SK-N-SH (cell line): ENCODE measurements around the gene VPS51. TPM values are rescaled to one million over a fixed set of nuclear protein-coding genes. Genes with fewer than 3 reads are reported as not detected.

Source experiments
- CTCF ChIA-PET: fragments of 300-600, 350-600 bp; formaldehyde crosslinking; extraction: SDS; loops from one replicate; lab custom pipeline; 2021; lab: Yijun Ruan, JAX
- POLR2A ChIA-PET: fragments of 350-600 bp; sonication (Branson Sonifier 250); formaldehyde crosslinking; extraction: SDS; loops from one replicate; lab custom pipeline; 2020; ENCODE audit warnings: antibody characterized with exemption, inconsistent platforms; lab: Yijun Ruan, JAX
- DNase-seq: peaks from one replicate; pipeline ENCODE4 v3.0.0; 2012
- H2AFZ ChIP-seq: fragments of 200-600 bp; sonication (generic); 2 replicates; pipeline ENCODE4 v1.8.1; 2016; ENCODE audit warnings: antibody characterized with exemption, mild to moderate bottlenecking, low read depth
- H3F3A ChIP-seq: fragments of 200-600 bp; sonication (generic); replicated peaks from 2 replicates; pipeline ENCODE3; 2016; ENCODE audit warnings: antibody characterized with exemption, mild to moderate bottlenecking; ENCODE audit not compliant: insufficient read depth
- H3K27ac ChIP-seq, 2 experiments: fragments of 200-500 bp in 1 of 2; fragments of 200-600 bp in 1 of 2; sonication (Bioruptor generic) in 1 of 2; sonication (generic), shearing (Covaris generic) in 1 of 2; 2 replicates each; pipeline versions ENCODE4 v1.5.1 to v1.6.1; 2014 to 2016; ENCODE audit warnings: low read depth in 2 of 2, inconsistent platforms in 1 of 2, low read length in 1 of 2, mild to moderate bottlenecking in 1 of 2, mixed read lengths in 1 of 2
- H3K27me3 ChIP-seq: fragments of 200-600 bp; sonication (generic), shearing (Covaris generic); 2 replicates; pipeline ENCODE4 v1.6.1; 2016; ENCODE audit warnings: mixed run types; ENCODE audit not compliant: insufficient read depth
- H3K36me3 ChIP-seq, 2 experiments: fragments of 200-500 bp in 1 of 2; fragments of 200-600 bp in 1 of 2; sonication (Bioruptor generic) in 1 of 2; sonication (generic) in 1 of 2; replicated peaks in 1 of 2; 2 replicates each; pipeline versions ENCODE3 to v1.5.1; 2014 to 2016; ENCODE audit warnings: low read length in 1 of 2, mild to moderate bottlenecking in 1 of 2; ENCODE audit not compliant: insufficient read depth in 2 of 2, control insufficient read depth in 1 of 2
- H3K4me1 ChIP-seq, 2 experiments: fragments of 200-500 bp in 1 of 2; fragments of 200-600 bp in 1 of 2; sonication (Bioruptor generic) in 1 of 2; sonication (generic), shearing (Covaris generic) in 1 of 2; 2 replicates each; pipeline versions ENCODE4 v1.5.1 to v1.6.1; 2014 to 2016; ENCODE audit warnings: low read depth in 1 of 2, low read length in 1 of 2, mixed run types in 1 of 2; ENCODE audit not compliant: insufficient read depth in 2 of 2, control insufficient read depth in 1 of 2
- H3K4me2 ChIP-seq: fragments of 200-600 bp; sonication (generic), shearing (Covaris generic); 2 replicates; pipeline ENCODE4 v1.6.1; 2017; ENCODE audit warnings: mixed run types
- H3K4me3 ChIP-seq, 2 experiments: fragments of 200-500 bp in 1 of 2; fragments of 200-600 bp in 1 of 2; sonication (Bioruptor generic) in 1 of 2; sonication (generic), shearing (Covaris generic) in 1 of 2; 2 replicates each; pipeline versions ENCODE4 v1.5.1 to v1.8.1; 2014 to 2016; ENCODE audit warnings: low read depth in 2 of 2, inconsistent platforms in 1 of 2, low read length in 1 of 2, mild to moderate bottlenecking in 1 of 2, mixed read lengths in 1 of 2, moderate library complexity in 1 of 2
- H3K79me2 ChIP-seq: fragments of 200-600 bp; sonication (generic); 2 replicates; pipeline ENCODE4 v1.8.1; 2017; ENCODE audit warnings: mild to moderate bottlenecking; ENCODE audit not compliant: insufficient read depth
- H3K9ac ChIP-seq: fragments of 200-600 bp; sonication (generic); 2 replicates; pipeline ENCODE4 v1.6.1; 2017; ENCODE audit warnings: mixed run types
- H3K9me2 ChIP-seq: fragments of 200-600 bp; sonication (generic); 2 replicates; pipeline ENCODE4 v1.6.1; 2017; ENCODE audit warnings: mixed run types
- H3K9me3 ChIP-seq: fragments of 200-600 bp; sonication (generic); 2 replicates; pipeline ENCODE4 v1.6.1; 2017; ENCODE audit warnings: mixed run types, mild to moderate bottlenecking, moderate library complexity
- H4K20me1 ChIP-seq: fragments of 200-600 bp; sonication (generic); 2 replicates; pipeline ENCODE4 v1.6.1; 2017; ENCODE audit warnings: mild to moderate bottlenecking, mixed run types; ENCODE audit not compliant: insufficient read depth
- CHD2 ChIP-seq: fragments of 150-350 bp; IDR thresholded peaks from 2 replicates; pipeline ENCODE4 v1.6.1; 2018; ENCODE audit warnings: low read length; ENCODE audit not compliant: partially characterized antibody
- EP300 ChIP-seq, 2 experiments: IDR thresholded peaks; 2 replicates each; pipeline versions ENCODE4 v1.4.0 to v1.6.1; 2012; ENCODE audit warnings: borderline replicate concordance in 1 of 2, low read depth in 1 of 2, low read length in 1 of 2
- EZH2phosphoT487 ChIP-seq: fragments of 200-600 bp; sonication (generic); IDR thresholded peaks from 2 replicates; pipeline ENCODE4 v1.6.1; 2017; ENCODE audit warnings: low read depth, mixed run types, mild to moderate bottlenecking, antibody characterized with exemption, moderate library complexity, borderline replicate concordance
- FOSL2 ChIP-seq: IDR thresholded peaks from 2 replicates; pipeline ENCODE4 v1.4.0; 2012; ENCODE audit warnings: low read depth, mild to moderate bottlenecking, moderate library complexity, borderline replicate concordance
- GATA2 ChIP-seq: sonication (generic); formaldehyde crosslinking; IDR thresholded peaks from 2 replicates; pipeline ENCODE4 v1.5.0; 2020; ENCODE audit warnings: mild to moderate bottlenecking, missing genetic modification reagents
- MEF2A ChIP-seq: IDR thresholded peaks from 2 replicates; pipeline ENCODE4 v1.4.0; 2012; ENCODE audit warnings: low read depth, borderline replicate concordance
- NFIC ChIP-seq: IDR thresholded peaks from 2 replicates; pipeline ENCODE4 v1.4.0; 2012; ENCODE audit warnings: borderline replicate concordance
- RAD21 ChIP-seq: IDR thresholded peaks from 2 replicates; pipeline ENCODE4 v1.6.1; 2012; ENCODE audit warnings: mild to moderate bottlenecking, low read length
- RCOR1 ChIP-seq: fragments of 150-350 bp; IDR thresholded peaks from 2 replicates; pipeline ENCODE4 v1.6.1; 2017; ENCODE audit warnings: antibody characterized with exemption, low read length
- RFX5 ChIP-seq: IDR thresholded peaks from 2 replicates; pipeline ENCODE4 v1.6.1; 2012; ENCODE audit warnings: mild to moderate bottlenecking, improper control_type of control experiment, low read length
- RXRA ChIP-seq: IDR thresholded peaks from 2 replicates; pipeline ENCODE4 v1.4.0; 2012; ENCODE audit warnings: low read depth, mild to moderate bottlenecking, borderline replicate concordance
- SIN3A ChIP-seq: IDR thresholded peaks from 2 replicates; pipeline ENCODE4 v1.6.1; 2012; ENCODE audit warnings: low read depth, mild to moderate bottlenecking, low read length, moderate library complexity, borderline replicate concordance
- SMC3 ChIP-seq: IDR thresholded peaks from 2 replicates; pipeline ENCODE4 v1.6.1; 2012; ENCODE audit warnings: low read depth, low read length, improper control_type of control experiment
- TAF1 ChIP-seq: IDR thresholded peaks from 2 replicates; pipeline ENCODE4 v1.6.1; 2012; ENCODE audit warnings: low read depth, mild to moderate bottlenecking, low read length, moderate library complexity, borderline replicate concordance
- TCF12 ChIP-seq: IDR thresholded peaks from 2 replicates; pipeline ENCODE4 v1.4.0; 2012
- TEAD4 ChIP-seq: IDR thresholded peaks from 2 replicates; pipeline ENCODE4 v1.4.0; 2012; ENCODE audit warnings: mild to moderate bottlenecking, borderline replicate concordance; ENCODE audit not compliant: insufficient read depth
- USF1 ChIP-seq: IDR thresholded peaks from 2 replicates; pipeline ENCODE4 v1.4.0; 2012; ENCODE audit warnings: low read depth, borderline replicate concordance
- USF2 ChIP-seq: fragments of 150-350 bp; IDR thresholded peaks from 2 replicates; pipeline ENCODE4 v1.6.1; 2017; ENCODE audit warnings: antibody characterized with exemption, low read length, low read depth, borderline replicate concordance
- YY1 ChIP-seq: IDR thresholded peaks from 2 replicates; pipeline ENCODE4 v1.4.0; 2012; ENCODE audit warnings: low read depth, mild to moderate bottlenecking
- WGBS: methylation state at CpG from one replicate; pipeline ENCODE4 v1.1.6; 2017; ENCODE audit warnings: low lambda C conversion rate; 5-methylcytosine and 5-hydroxymethylcytosine counted together
- polyA plus RNA-seq, 3 experiments: library from polyadenylated mRNA; depleted of rRNA; stranded (reverse); fragments of >200 nt; gene quantifications; 2 replicates each; pipeline ENCODE4 v1.2.3, GENCODE V29; 2012
- TF ChIP-seq, protein P1 (sequence below): fragments of 150-350 bp; IDR thresholded peaks from 2 replicates; pipeline ENCODE4 v1.6.1; 2016; ENCODE audit warnings: mild to moderate bottlenecking, low read depth, low read length
- TF ChIP-seq, protein P2 (sequence below): IDR thresholded peaks from 2 replicates; pipeline ENCODE4 v1.4.0; 2012; ENCODE audit warnings: low read depth

The VPS51 gene
- polyA plus RNA-seq, 1 of the 3 experiments (the other 2 are of a cell fraction): 59.9 TPM

- H3K9ac ChIP-seq: no peak overlapping the region
- CTCF ChIA-PET: no interaction called here
- H3K4me3 ChIP-seq: no peak overlapping the region
- no peaks in the 10 kb centered on the region for H4K20me1 ChIP-seq
- POLR2A ChIA-PET: no interaction called here
- 77% methylated on average over 8 of the region's 9 CpGs for WGBS
- no peaks in the 10 kb centered on the region for H3K79me2 ChIP-seq
- no peaks in the 10 kb centered on the region for H3K27me3 ChIP-seq
- H3K9me2 ChIP-seq: no peaks in the 10 kb centered on the region
- no peak overlapping the region for H3K27ac ChIP-seq
- no peak overlapping the region for H2AFZ ChIP-seq
- no peaks in the 10 kb centered on the region for H3K9me3 ChIP-seq
- TF ChIP-seq MEF2A: no peak
- TF ChIP-seq USF1: no peak
- no peak for TF ChIP-seq NFIC
- no peak for TF ChIP-seq RFX5
- no peak for TF ChIP-seq SMC3
- no peak for TF ChIP-seq GATA2 (CRISPR knock-in tag)
- TF ChIP-seq RXRA: no peak
- TF ChIP-seq CHD2: no peak
- TF ChIP-seq FOSL2: no peak
- no peak for TF ChIP-seq RAD21
- H3K4me1 ChIP-seq: no peaks in the 10 kb centered on the region; a peak in 1 of 4 replicates
- H3K36me3 ChIP-seq: no peaks in the 10 kb centered on the region
- no peaks in the 10 kb centered on the region for H3F3A ChIP-seq
- DNase-seq: no peak
- no peak overlapping the region for H3K4me2 ChIP-seq
Observed at GRCh38 chr11:65060913-65061408, 35.1 kb upstream of the VPS51 start.

DNA sequence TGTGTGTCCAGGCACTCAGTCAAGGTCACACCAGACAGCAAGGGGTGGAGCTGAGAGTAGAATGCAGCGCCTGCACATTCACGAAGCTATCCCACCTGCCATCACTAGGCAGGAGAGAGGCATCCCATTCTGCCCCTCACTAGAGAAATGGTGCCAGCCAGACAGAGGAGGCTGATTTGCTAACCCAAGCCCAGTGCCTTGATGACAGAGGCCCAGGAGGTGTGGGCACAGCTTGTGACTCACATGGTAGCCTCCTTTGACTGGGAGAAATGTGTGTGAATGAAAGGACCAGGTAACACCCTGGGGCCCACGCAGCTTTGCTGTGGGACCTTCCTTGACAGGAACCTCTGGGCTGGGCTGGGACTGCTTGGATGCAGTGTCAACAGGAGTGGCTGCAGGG is 32.5 kb upstream of the VPS51 start:
- no peak for DNase-seq
- no peak overlapping the region for H2AFZ ChIP-seq
- no peaks in the 10 kb centered on the region; a peak in 1 of 4 replicates for H3K4me1 ChIP-seq
- ChIA-PET POLR2A (no interaction called here), CTCF (interaction anchor here (0.6 to 1.7 kb wide), 3 partner anchors 12 to 49 kb away, joined by 3 to 6 read pairs (median 4); partner anchors contain the start of genes ARL2 and SAC3D1)
- H3K9me3 ChIP-seq: no peaks in the 10 kb centered on the region
- no peak overlapping the region for H3K4me2 ChIP-seq
- no peak overlapping the region for H3K9ac ChIP-seq
- H4K20me1 ChIP-seq: no peaks in the 10 kb centered on the region
- no peaks in the 10 kb centered on the region for H3K9me2 ChIP-seq
- H3K27me3 ChIP-seq: no peaks in the 10 kb centered on the region
- H3K36me3 ChIP-seq: no peaks in the 10 kb centered on the region
- no peak overlapping the region for H3K4me3 ChIP-seq
- WGBS: 69% methylated on average over 1 of the region's 3 CpGs
- no peaks in the 10 kb centered on the region for H3K79me2 ChIP-seq
- no peaks in the 10 kb centered on the region for H3F3A ChIP-seq
- no peak overlapping the region for H3K27ac ChIP-seq
- TF ChIP-seq TAF1: no peak
- no peak for TF ChIP-seq SIN3A
- no peak for TF ChIP-seq RCOR1
- TF ChIP-seq SMC3: no peak
- no peak for TF ChIP-seq TCF12
- no peak for TF ChIP-seq RAD21
- TF ChIP-seq, protein P1, sequence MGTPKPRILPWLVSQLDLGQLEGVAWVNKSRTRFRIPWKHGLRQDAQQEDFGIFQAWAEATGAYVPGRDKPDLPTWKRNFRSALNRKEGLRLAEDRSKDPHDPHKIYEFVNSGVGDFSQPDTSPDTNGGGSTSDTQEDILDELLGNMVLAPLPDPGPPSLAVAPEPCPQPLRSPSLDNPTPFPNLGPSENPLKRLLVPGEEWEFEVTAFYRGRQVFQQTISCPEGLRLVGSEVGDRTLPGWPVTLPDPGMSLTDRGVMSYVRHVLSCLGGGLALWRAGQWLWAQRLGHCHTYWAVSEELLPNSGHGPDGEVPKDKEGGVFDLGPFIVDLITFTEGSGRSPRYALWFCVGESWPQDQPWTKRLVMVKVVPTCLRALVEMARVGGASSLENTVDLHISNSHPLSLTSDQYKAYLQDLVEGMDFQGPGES: no peak
- TF ChIP-seq, protein P2, sequence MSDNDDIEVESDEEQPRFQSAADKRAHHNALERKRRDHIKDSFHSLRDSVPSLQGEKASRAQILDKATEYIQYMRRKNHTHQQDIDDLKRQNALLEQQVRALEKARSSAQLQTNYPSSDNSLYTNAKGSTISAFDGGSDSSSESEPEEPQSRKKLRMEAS: no peak
- TF ChIP-seq FOSL2: no peak
- TF ChIP-seq MEF2A: no peak
- TF ChIP-seq EZH2phosphoT487: no peak
- TF ChIP-seq TEAD4: no peak
- no peak for TF ChIP-seq RFX5
- no peak for TF ChIP-seq YY1
- no peak for TF ChIP-seq USF2
- TF ChIP-seq EP300 (IDR thresholded peaks at IDR 0.05; ENCODE audit: borderline replicate concordance in 1 of 2, low read depth in 1 of 2, low read length in 1 of 2): no peak
